HG02852 (cell line): ENCODE data around the gene ARPP21.

Experiments used
- ATAC-seq: cut with Tn5 transposase; IDR thresholded peaks from one replicate; pipeline ENCODE4 v1.9.1; 2021; ENCODE audit warnings: mild to moderate bottlenecking, moderate library complexity; ENCODE audit not compliant: unreplicated experiment

The ARPP21 gene

DNA sequence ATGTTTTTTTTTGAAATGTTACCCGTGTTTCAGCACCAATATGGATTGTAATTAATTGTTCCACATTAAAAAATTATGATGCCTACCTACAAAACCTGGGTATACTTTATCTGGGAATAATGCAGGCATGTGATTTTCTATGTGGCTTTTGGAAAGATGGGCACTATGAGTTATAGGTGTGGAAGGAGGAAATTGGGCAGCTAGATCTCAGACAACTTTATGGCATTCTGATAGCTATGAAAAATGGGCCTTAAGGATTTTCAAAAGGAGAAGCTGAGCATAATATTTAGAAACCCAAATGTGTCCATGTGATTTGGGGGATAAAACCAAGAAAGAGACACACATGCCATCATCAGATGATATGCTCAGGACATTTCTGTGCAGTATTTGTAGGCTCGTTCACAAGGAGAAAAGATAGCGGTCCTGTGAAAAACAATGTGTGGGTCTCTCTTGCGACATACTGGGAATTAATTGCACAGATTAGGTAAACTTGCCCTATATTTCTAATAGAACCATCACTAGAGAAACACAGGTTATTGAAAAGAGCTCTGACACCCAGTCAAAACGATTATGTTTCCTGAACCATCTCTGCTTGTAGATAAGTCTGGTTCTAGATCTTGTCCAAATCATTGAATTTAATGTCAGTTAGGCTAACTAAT is 35.3 kb downstream of the ARPP21 start:
- no peak for ATAC-seq

GRCh38 chr3:35675206-35675605 is 35.9 kb downstream of the ARPP21 start:
- no peak for ATAC-seq

DNA sequence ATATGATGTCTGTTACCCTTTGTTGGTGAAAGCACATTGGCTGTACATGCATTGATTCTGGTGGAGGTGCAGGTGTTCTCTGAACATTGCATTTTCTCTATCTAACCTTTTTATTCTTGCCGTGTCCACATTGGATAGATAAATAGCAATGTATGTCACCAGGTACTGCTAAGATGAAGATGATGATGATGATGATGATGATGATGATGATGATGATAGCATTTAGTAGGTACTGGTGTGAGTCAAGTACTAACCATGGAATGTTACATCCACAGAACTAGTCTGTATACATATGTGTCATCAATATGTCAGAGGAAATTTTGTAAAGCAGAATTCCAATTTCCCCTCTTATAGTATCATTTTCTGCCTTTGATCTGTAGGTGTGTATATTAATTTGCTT is 36.3 kb downstream of the ARPP21 start:
- no peak for ATAC-seq

GRCh38 chr3:35677797-35678196 is 38.5 kb downstream of the ARPP21 start:
- ATAC-seq, result no peak

DNA sequence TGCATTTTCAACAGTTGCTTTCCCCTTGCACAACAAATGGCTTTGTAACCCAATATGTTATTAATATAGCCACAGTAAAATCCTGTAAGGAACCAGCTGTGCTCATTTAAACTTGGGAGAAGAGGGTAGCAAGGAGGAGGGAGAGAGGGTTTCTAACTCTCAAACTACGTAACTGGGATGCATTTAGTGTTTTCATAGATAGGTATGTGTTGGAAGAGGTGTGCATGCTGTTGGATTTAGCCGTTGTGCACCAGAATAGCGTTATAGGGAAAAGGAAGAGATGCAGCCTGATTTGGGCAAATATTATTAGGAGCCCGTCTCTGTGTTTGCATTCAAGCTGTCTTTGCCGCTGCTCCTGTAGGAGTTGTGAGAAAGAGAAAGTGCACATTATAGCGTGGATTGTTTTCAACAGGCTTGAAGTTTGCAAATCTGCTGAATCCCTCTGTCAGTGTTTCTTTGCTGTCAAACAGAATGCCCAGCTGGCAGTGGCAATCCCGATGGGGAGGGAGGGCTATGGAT is 39.4 kb downstream of the ARPP21 start:
- ATAC-seq, result no peak

GRCh38 chr3:35679409-35680080 is 40.2 kb downstream of the ARPP21 start:
- no peak for ATAC-seq

DNA sequence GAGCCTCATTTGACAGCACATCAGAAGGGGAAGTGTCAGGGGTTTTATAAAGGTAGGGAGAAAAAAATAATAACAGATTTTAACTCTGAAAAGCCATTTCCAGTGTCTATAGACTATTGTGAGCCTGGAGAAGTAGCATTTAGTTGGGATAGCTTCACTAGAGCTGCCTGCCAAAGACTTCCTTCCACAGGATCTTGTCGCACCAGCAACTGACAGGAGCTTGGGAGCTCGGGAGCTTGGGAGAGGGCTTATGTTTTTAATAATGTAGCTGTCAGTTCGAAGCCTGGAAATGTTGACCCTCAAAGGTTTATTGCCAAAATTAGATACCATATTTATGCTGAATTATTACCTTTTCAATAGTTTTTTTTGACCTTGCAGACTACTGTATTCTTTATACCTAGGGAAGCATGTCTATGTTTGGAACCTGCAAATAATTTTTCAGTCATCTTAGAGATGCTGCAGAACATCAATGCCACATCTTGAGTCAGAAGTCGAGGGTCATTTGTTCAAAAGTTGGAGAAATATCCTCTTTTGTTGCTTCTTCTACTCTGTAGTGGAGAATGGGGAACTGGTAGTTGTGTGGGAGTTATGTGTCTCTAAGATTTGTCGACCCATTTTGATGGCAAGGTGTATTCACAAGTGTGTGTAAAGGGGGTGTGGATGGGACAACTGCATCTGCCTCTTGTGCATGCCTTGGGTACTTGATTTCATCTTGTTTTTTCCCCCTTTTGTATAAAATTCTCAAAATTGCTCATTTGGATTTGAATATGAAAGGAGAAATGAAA is 41.7 kb downstream of the ARPP21 start:
- ATAC-seq, result no peak

- ATAC-seq, result no peak
Observed at GRCh38 chr3:35685153-35685552, 45.8 kb downstream of the ARPP21 start.

GRCh38 chr3:35688826-35689225 is 49.5 kb downstream of the ARPP21 start:
- no peak for ATAC-seq

- no peak for ATAC-seq
Observed at GRCh38 chr3:35690271-35690670, 50.9 kb downstream of the ARPP21 start.

GRCh38 chr3:35705904-35706303 is 66.6 kb downstream of the ARPP21 start:
- ATAC-seq, result no peak

DNA sequence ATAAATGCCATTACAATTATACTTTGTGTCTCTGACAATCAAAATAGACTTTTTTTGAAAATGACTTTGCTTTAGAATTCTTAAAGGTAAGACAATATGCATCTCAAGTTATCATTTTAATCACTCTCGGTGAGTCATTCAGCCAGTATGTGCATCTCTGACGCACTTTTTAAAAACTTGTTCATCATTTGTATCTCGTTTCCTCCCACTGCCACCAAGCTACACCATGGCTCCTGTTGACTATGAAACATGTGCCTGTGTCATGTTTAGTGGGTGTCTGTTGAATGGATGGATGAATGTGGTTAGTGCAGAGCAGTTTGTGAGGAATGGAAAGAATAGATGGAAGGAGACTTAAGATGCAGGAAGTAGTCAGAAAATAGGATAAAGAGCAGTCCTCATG is 68.6 kb downstream of the ARPP21 start:
- no peak for ATAC-seq

DNA sequence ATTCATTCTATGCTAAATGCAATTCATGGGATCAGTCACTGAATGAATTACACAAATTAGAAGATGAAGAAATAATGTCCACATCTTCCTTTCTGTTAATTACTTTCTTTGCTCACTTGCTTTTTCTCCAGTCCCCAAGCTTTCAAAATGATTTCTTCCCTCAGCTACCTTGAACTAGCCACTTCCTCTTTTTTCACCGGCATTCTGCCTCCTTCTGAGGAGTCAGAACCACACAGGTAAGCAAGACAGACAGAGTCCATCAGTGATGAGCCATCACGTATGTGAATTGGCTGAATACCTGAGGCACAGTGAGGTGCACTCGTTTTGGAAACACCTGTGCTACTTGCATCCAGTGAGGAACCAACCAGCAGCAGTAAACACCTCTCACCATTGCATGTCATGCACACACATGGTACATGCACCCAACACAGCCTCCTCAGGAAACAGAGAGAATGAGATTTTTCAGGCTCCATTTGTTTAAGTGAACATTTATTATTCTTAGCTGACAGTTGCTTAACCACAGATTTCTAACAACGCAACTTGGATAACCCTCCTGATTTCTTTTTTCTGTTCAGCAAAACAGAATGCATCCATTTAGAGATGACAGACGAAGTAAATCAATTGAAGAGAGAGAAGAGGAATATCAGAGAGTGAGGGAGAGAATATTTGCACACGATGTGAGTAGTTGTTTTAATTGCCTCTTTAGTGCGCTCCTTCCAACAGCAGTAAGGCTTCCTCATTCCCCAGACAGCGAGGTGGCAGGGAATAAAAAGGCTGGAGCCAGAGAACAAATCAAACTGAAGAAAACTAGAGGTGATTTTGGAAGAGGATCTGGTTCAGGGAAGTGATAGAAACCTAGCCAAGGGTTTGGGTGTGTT is 69.3 kb downstream of the ARPP21 start:
- no peak for ATAC-seq

DNA sequence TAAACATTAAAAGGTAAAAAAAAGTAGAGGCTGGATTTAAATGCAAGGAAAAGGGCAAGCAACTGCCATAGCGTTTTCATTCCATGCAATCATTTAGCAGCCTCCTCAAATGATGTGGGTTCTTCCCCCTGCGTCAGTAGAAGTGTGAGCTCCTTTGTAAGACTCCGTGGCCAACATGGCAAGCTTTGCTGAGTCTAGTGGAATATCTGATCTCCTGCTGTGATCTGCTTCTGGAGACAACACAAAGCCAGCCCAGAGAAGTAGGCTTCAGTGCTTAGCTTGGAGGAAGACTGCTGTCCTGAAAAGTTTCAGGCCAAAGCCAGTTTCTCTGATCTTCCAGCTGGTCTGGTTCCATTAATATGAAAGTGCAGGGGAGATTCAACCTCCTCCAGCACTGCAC is 70.4 kb downstream of the ARPP21 start:
- no peak for ATAC-seq

- no peak for ATAC-seq
Observed at GRCh38 chr3:35710554-35710953, 71.2 kb downstream of the ARPP21 start.

DNA sequence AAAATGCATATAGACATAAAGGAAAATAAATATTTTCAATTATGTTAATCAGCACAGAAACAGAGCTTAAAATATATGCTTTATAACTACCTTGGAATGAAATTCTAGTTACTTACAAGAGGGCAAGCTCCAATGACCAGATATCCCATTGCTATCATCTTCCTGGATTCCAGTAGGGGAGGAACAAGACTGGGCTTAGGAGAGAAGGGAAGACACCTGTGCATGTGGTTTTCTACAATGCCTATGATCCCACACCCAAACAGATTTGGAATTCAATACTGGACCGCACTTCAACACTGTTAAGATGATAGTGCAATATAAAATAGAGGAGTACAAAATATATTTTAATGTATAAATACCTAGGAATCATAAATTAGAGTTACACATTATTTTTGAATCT is 79.6 kb downstream of the ARPP21 start:
- ATAC-seq, result no peak

DNA sequence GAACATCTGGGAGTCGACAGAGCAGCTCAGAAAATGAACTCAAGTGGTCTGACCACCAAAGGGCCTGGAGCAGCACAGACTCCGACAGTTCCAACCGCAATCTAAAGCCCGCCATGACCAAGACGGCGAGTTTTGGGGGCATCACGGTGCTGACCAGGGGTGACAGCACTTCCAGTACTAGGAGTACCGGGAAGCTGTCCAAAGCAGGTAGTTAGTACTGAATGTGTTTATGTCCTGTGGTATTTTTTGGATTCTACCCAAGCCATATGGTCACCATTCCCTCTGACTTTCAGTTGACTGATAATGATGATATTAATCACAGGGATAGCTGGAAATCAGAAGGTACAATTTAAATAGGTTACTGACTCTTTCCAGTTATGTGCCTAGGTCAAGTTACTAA is 82.3 kb downstream of the ARPP21 start:
- ATAC-seq, result no peak

DNA sequence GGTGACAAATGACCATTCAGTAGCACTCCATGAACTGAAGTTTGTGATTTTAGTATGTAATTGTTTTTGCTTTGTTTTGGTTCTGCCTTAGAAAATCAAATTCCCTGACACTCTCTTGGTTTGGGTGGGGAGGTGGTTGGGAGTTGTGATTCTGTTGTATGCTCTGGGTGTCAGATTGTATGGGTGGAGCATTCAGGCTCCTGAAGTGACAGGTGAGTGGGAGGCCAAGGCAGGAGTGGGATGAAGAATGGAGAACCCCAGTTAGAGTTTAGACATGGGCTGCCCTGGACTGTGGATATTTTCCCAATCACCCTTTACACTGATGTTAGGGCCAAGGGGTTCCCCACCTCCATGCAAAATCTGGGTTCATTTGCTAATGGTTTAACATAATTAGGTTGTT is 83.6 kb downstream of the ARPP21 start:
- no peak for ATAC-seq

DNA sequence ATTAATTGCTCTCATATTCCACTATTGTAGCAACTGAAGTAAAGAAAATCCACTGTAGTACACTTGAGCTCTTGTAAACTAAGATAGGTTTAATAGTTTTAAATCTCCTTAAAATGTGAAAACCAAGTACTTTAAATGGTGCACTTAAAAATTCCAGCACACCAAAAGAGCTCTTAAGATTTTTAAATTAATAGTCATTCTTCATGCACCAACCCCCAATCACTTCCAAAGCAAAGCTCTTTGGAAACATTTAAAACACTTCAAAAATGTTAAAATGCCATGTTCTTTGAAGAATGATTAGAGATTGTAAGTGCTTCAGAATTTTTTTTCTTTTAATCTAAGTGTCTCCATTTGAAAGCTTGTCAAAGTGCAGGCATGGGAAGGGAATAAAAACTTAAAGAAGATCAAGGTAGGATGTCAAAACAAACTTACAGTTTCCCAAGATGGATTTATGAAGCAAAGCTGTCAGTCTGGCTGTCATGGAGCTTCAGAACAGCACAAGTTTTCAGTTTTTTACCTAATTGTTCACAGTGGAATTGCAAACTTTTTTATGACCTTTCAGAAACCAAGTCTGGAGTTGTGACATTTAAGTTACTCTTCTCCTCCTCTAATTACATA is 84.3 kb downstream of the ARPP21 start:
- ATAC-seq, result no peak

- no peak for ATAC-seq
Observed at GRCh38 chr3:35724106-35724505, 84.8 kb downstream of the ARPP21 start.
